Tibial nerve (tissue), 4 donors: Measurements from ENCODE around the gene THRSP.

Experiments used
- EP300 ChIP-seq, 2 donors: sonication (generic); formaldehyde crosslinking; IDR thresholded peaks; one replicate each; pipeline ENCODE4 v1.6.1; 2017; ENCODE audit warnings: antibody characterized with exemption in 2 of 2, mild to moderate bottlenecking in 1 of 2
- POLR2A ChIP-seq, 2 donors: fragments of 450-650 bp; IDR thresholded peaks; one replicate each; pipeline ENCODE4 v1.6.1; 2017; ENCODE audit warnings: antibody characterized with exemption in 2 of 2, mild to moderate bottlenecking in 2 of 2, moderate library complexity in 2 of 2
- TF ChIP-seq, protein P1 (sequence below), 5 experiments: fragments of 200-600 bp in 3 of 5; fragments of 450-650 bp in 2 of 5; sonication (generic) in 3 of 5; IDR thresholded peaks; one replicate each; pipeline ENCODE4 v1.5.1; 2016 to 2019; ENCODE audit warnings: antibody characterized with exemption in 5 of 5, mild to moderate bottlenecking in 3 of 5, moderate library complexity in 2 of 5

DNA sequence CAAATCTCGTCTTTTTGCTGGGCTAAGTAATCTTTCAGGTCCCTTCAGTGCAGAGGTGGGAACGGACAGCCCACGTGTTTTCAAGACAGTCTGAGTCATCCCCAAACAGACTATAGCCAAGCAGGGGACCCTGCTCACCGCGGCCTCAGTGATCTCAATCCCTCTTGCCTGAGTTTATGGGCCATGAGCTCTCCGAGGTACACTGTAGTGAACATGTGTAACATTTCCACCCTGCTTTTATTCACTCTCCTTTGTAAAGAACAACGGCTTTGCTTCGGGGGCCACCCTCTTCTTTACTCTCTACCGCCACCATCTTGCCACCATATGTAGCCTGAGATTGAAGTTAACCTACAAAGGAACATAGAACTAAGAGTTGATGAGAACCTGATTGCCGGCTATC, 29.0 kb upstream of the THRSP start:
- TF ChIP-seq, protein P1, sequence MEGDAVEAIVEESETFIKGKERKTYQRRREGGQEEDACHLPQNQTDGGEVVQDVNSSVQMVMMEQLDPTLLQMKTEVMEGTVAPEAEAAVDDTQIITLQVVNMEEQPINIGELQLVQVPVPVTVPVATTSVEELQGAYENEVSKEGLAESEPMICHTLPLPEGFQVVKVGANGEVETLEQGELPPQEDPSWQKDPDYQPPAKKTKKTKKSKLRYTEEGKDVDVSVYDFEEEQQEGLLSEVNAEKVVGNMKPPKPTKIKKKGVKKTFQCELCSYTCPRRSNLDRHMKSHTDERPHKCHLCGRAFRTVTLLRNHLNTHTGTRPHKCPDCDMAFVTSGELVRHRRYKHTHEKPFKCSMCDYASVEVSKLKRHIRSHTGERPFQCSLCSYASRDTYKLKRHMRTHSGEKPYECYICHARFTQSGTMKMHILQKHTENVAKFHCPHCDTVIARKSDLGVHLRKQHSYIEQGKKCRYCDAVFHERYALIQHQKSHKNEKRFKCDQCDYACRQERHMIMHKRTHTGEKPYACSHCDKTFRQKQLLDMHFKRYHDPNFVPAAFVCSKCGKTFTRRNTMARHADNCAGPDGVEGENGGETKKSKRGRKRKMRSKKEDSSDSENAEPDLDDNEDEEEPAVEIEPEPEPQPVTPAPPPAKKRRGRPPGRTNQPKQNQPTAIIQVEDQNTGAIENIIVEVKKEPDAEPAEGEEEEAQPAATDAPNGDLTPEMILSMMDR (IDR thresholded peaks at IDR 0.05), result no peak
- no peak for TF ChIP-seq POLR2A (IDR thresholded peaks at IDR 0.05)
- no peak for TF ChIP-seq EP300 (IDR thresholded peaks at IDR 0.05)
